ENCODE measurements around the gene SYNC. TPM values are rescaled to one million over a fixed set of nuclear protein-coding genes. Genes with fewer than 3 reads are reported as not detected.

Gene SYNC
- total RNA-seq, 1 donor, result 139 TPM

DNA sequence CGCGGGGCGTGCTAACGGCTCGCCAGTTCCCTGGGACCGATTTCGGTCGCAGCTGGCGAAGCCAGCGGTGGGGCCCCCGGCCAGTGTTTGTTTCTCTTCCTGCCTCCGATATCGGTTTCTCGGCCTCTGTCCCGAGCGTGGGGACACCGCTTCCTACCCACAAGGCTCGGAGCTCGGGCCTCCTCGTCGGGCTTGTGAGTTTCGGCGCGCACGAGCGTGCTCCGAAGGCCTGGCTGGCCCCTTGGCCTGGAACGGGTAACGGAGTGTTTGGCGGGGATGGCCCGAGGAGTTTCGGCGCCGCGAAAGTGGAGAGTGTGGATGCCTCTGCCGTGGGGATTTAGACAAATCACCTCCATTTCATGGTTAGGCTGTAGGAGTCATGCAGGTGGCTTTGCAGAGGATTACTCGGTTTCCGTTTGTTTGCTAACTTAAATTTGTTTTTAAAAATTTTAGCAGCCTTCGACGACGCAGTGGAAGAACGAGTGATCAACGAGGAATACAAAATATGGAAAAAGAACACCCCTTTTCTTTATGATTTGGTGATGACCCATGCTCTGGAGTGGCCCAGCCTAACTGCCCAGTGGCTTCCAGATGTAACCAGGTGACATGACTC is 51.0 kb downstream of the SYNC start:
- H3K79me2 ChIP-seq (ENCODE audit: insufficient read depth, low read length), result peaks cover 77% of the 10 kb centered on the region
- no peaks in the 10 kb centered on the region for H3K9me3 ChIP-seq (ENCODE audit: low read depth, low read length)
- peak; percentile 83 for DNase-seq (ENCODE audit: insufficient read length, low spot score, missing footprints)
- TF ChIP-seq, protein P1, sequence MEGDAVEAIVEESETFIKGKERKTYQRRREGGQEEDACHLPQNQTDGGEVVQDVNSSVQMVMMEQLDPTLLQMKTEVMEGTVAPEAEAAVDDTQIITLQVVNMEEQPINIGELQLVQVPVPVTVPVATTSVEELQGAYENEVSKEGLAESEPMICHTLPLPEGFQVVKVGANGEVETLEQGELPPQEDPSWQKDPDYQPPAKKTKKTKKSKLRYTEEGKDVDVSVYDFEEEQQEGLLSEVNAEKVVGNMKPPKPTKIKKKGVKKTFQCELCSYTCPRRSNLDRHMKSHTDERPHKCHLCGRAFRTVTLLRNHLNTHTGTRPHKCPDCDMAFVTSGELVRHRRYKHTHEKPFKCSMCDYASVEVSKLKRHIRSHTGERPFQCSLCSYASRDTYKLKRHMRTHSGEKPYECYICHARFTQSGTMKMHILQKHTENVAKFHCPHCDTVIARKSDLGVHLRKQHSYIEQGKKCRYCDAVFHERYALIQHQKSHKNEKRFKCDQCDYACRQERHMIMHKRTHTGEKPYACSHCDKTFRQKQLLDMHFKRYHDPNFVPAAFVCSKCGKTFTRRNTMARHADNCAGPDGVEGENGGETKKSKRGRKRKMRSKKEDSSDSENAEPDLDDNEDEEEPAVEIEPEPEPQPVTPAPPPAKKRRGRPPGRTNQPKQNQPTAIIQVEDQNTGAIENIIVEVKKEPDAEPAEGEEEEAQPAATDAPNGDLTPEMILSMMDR (IDR thresholded peaks at IDR 0.05; ENCODE audit: extremely low read depth, low read depth, low read length), result no peak
- no peaks in the 10 kb centered on the region for H3K27me3 ChIP-seq (ENCODE audit: insufficient read depth, low read length)
- peaks cover 9% of the 10 kb centered on the region for H4K20me1 ChIP-seq (ENCODE audit: insufficient read depth, low read length)
- peak overlapping the region; percentile 95 for H3K4me3 ChIP-seq (ENCODE audit: insufficient read depth, low read length)
- H3K36me3 ChIP-seq (ENCODE audit: insufficient read depth, low read length), result peaks cover 25% of the 10 kb centered on the region
- H3K4me1 ChIP-seq (ENCODE audit: insufficient read depth, low read length), result peaks cover 14% of the 10 kb centered on the region
- peak overlapping the region; percentile 100 for H3K4me2 ChIP-seq (ENCODE audit: insufficient read depth, low read length)
- peak overlapping the region; percentile 86 for H2AFZ ChIP-seq (ENCODE audit: low read length)
- peak overlapping the region; percentile 100 for H3K27ac ChIP-seq (ENCODE audit: low read depth, low read length)

DNA sequence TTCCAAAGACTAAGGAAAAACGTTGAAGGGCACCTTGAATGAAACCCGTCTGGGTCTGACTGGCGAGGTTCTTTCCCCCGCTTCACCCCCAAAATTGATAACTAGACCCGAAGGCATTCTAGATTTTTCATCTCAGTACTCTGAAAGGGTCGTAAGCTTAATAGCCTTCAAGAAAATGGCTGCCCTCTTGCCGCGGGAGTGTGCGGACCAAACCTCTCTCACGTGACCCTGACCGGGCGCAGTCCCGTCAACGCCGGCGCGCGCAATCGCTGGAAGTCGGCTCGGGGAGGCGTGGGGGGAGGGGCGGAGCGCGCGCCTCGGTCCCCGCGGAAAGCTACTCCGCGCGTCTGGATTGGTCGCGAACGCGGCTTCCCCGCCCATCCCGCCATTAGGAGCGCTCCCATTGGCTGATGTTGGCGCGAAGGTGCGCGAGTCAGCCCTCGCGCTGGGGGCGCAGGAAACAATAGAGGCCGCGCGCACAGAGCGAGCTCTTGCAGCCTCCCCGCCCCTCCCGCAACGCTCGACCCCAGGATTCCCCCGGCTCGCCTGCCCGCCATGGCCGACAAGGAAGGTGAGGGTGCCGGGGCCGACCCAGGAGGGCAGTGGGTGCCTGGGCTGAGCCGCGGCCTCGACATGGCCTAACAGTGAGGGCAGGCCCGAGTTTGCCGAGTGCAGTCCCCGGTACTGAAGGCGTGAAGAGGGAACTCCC is 51.7 kb downstream of the SYNC start, which contains the start of gene RBBP4:
Gene RBBP4, plus strand, starts transcription at position 457 of the 709 bp plus-strand sequence. Its CDS starts 99 bp downstream, at position 556.
- Histone ChIP-seq H3K9me3 (ENCODE audit: low read depth, low read length) (no peaks in the 10 kb centered on the region), H3K4me1 (ENCODE audit: insufficient read depth, low read length) (peaks cover 14% of the 10 kb centered on the region), H3K36me3 (ENCODE audit: insufficient read depth, low read length) (peaks cover 24% of the 10 kb centered on the region), H2AFZ (ENCODE audit: low read length) (peak within 1 kb of the TSS; percentile 100), H3K4me2 (ENCODE audit: insufficient read depth, low read length) (peak within 1 kb of the TSS; percentile 100), H4K20me1 (ENCODE audit: insufficient read depth, low read length) (peaks cover 9% of the 10 kb centered on the region), H3K27me3 (ENCODE audit: insufficient read depth, low read length) (no peaks in the 10 kb centered on the region), H3K79me2 (ENCODE audit: insufficient read depth, low read length) (peaks cover 78% of the 10 kb centered on the region), H3K4me3 (ENCODE audit: insufficient read depth, low read length) (peak within 1 kb of the TSS; percentile 95), H3K27ac (ENCODE audit: low read depth, low read length) (peak within 1 kb of the TSS; percentile 100)
- TF ChIP-seq, protein P1 (IDR thresholded peaks at IDR 0.05; ENCODE audit: extremely low read depth, low read depth, low read length), result no peak
- peak; percentile 100 for DNase-seq (ENCODE audit: insufficient read length, low spot score, missing footprints)

DNA sequence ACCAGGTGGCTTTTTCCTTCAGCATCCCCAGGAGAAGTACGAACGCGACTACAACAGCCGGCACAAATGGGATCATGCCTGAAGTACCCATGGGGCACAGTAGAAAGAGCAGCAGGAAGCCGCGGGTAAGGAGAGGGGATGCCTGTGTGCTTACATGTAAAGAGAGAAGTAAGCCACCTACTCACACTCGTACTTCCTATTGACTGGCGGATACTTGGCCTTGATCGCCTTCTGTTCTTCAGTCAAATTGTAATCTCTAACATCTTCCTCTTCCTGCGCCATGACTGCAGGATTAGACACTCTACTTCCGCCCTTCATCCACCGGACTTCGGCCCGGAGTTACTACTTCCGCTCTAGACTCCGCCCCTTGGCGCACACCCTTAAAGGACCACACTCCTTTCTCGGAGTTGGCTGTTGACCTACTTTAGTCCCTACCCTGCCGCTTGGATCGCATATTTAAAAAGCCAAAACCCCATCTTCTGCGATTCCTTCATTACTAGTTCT is 52.3 kb downstream of the SYNC start, which contains the start of gene ZBTB8OS:
Gene ZBTB8OS, minus strand, starts transcription at position 303 of the 504 bp plus-strand sequence. Its CDS starts 21 bp downstream, at position 282.
- TF ChIP-seq, protein P1 (IDR thresholded peaks at IDR 0.05; ENCODE audit: extremely low read depth, low read depth, low read length), result no peak
- peak within 1 kb of the TSS; percentile 100 for H2AFZ ChIP-seq (ENCODE audit: low read length)

More for the DNA sequence above, 52.3 kb downstream of the SYNC start, which contains the start of gene ZBTB8OS:
- no peaks in the 10 kb centered on the region for H3K27me3 ChIP-seq (ENCODE audit: insufficient read depth, low read length)
- peaks cover 14% of the 10 kb centered on the region for H3K4me1 ChIP-seq (ENCODE audit: insufficient read depth, low read length)
- H3K36me3 ChIP-seq (ENCODE audit: insufficient read depth, low read length), result peaks cover 22% of the 10 kb centered on the region
- peaks cover 78% of the 10 kb centered on the region for H3K79me2 ChIP-seq (ENCODE audit: insufficient read depth, low read length)
- peak within 1 kb of the TSS; percentile 100 for H3K27ac ChIP-seq (ENCODE audit: low read depth, low read length)
- peak; percentile 96 for DNase-seq (ENCODE audit: insufficient read length, low spot score, missing footprints)
- H3K9me3 ChIP-seq (ENCODE audit: low read depth, low read length), result no peaks in the 10 kb centered on the region
- H3K4me3 ChIP-seq (ENCODE audit: insufficient read depth, low read length), result peak within 1 kb of the TSS; percentile 95
- H3K4me2 ChIP-seq (ENCODE audit: insufficient read depth, low read length), result peak within 1 kb of the TSS; percentile 100
- H4K20me1 ChIP-seq (ENCODE audit: insufficient read depth, low read length), result peaks cover 6% of the 10 kb centered on the region

Data from osteoblast (primary cell).